Liver (tissue), 9 donors: Measurements from ENCODE around the gene SAPCD2. TPM values are rescaled to one million over a fixed set of nuclear protein-coding genes. Genes with fewer than 3 reads are reported as not detected.

Experiments
- DNase-seq: peaks from one replicate; pipeline ENCODE4 v3.0.0-alpha.2; 2017; ENCODE audit warnings: low spot score
- H3K27ac ChIP-seq, 2 donors: one replicate each; pipeline ENCODE4 v1.7.0; 2013; ENCODE audit warnings: inconsistent platforms in 2 of 2, low read length in 2 of 2, control low read depth in 1 of 2, low read depth in 1 of 2, mild to moderate bottlenecking in 1 of 2
- H3K27me3 ChIP-seq, 4 donors: one replicate each; pipeline versions ENCODE4 v1.6.1 to v1.7.0; 2013; ENCODE audit warnings: low read length in 3 of 4, inconsistent platforms in 1 of 4, mild to moderate bottlenecking in 1 of 4, moderate library complexity in 1 of 4; ENCODE audit not compliant: control insufficient read depth in 4 of 4, insufficient read depth in 4 of 4
- H3K36me3 ChIP-seq, 4 donors: one replicate each; pipeline versions ENCODE4 v1.6.1 to v1.7.0; 2013; ENCODE audit warnings: low read length in 3 of 4, mild to moderate bottlenecking in 3 of 4, low read depth in 1 of 4, moderate library complexity in 1 of 4; ENCODE audit not compliant: control insufficient read depth in 4 of 4, insufficient read depth in 3 of 4
- H3K4me1 ChIP-seq, 4 donors: one replicate each; pipeline versions ENCODE4 v1.6.1 to v1.7.0; 2013; ENCODE audit warnings: low read length in 3 of 4, mild to moderate bottlenecking in 3 of 4, moderate library complexity in 1 of 4; ENCODE audit not compliant: control insufficient read depth in 4 of 4, insufficient read depth in 4 of 4
- H3K4me3 ChIP-seq, 3 donors: one replicate each; pipeline versions ENCODE4 v1.6.1 to v1.7.0; 2013; ENCODE audit warnings: low read length in 3 of 3, control low read depth in 1 of 3, low read depth in 1 of 3, mild to moderate bottlenecking in 1 of 3
- H3K9ac ChIP-seq, 2 donors: one replicate each; pipeline ENCODE4 v1.7.0; 2013; ENCODE audit warnings: low read length in 2 of 2, mild to moderate bottlenecking in 2 of 2, moderate library complexity in 2 of 2, control low read depth in 1 of 2, low read depth in 1 of 2
- H3K9me3 ChIP-seq, 4 donors: one replicate each; pipeline versions ENCODE4 v1.6.1 to v1.7.0; 2013; ENCODE audit warnings: low read length in 3 of 4; ENCODE audit not compliant: control insufficient read depth in 4 of 4
- ATF3 ChIP-seq: IDR thresholded peaks from 2 replicates; pipeline ENCODE4 v1.6.1; 2016; ENCODE audit warnings: antibody characterized with exemption
- EGR1 ChIP-seq, 2 donors: IDR thresholded peaks; 2 replicates each; pipeline ENCODE4 v1.6.1; 2016 to 2018; ENCODE audit warnings: antibody characterized with exemption in 2 of 2, low read depth in 2 of 2
- GABPA ChIP-seq, 2 donors: IDR thresholded peaks in 1 of 2; conservative IDR thresholded peaks in 1 of 2; 2 replicates each; pipeline ENCODE4 v1.6.1; 2016; ENCODE audit warnings: antibody characterized with exemption in 2 of 2, mild to moderate bottlenecking in 1 of 2, moderate library complexity in 1 of 2
- HNF4A ChIP-seq, 2 donors: conservative IDR thresholded peaks; 2 replicates each; pipeline ENCODE4 v1.6.1; 2016; ENCODE audit warnings: antibody characterized with exemption in 2 of 2, mild to moderate bottlenecking in 2 of 2
- HNF4G ChIP-seq: IDR thresholded peaks from 2 replicates; pipeline ENCODE4 v1.6.1; 2016; ENCODE audit warnings: antibody characterized with exemption
- MAX ChIP-seq: IDR thresholded peaks from 2 replicates; pipeline ENCODE4 v1.6.1; 2016; ENCODE audit warnings: antibody characterized with exemption
- NR2F2 ChIP-seq: IDR thresholded peaks from 2 replicates; pipeline ENCODE4 v1.6.1; 2016; ENCODE audit warnings: antibody characterized with exemption
- REST ChIP-seq: IDR thresholded peaks from 2 replicates; pipeline ENCODE4 v1.6.1; 2016; ENCODE audit warnings: antibody characterized with exemption, mild to moderate bottlenecking
- RXRA ChIP-seq, 2 donors: IDR thresholded peaks; 2 replicates each; pipeline ENCODE4 v1.6.1; 2017 to 2018; ENCODE audit warnings: antibody characterized with exemption in 2 of 2, mild to moderate bottlenecking in 1 of 2
- SP1 ChIP-seq: IDR thresholded peaks from 2 replicates; pipeline ENCODE4 v1.6.1; 2018; ENCODE audit warnings: antibody characterized with exemption, mild to moderate bottlenecking
- TAF1 ChIP-seq: conservative IDR thresholded peaks from 2 replicates; pipeline ENCODE4 v1.6.1; 2016; ENCODE audit warnings: antibody characterized with exemption, mild to moderate bottlenecking
- ZBTB33 ChIP-seq: IDR thresholded peaks from 2 replicates; pipeline ENCODE4 v1.6.1; 2016; ENCODE audit warnings: antibody characterized with exemption
- WGBS: extraction: QIAGEN DNeasy Blood & Tissue Kit; methylation state at CpG from one replicate; pipeline ENCODE4 v1.1.7; 2013; 5-methylcytosine and 5-hydroxymethylcytosine counted together
- polyA plus RNA-seq, 2 donors: library from polyadenylated mRNA; stranded (reverse) in 1 of 2; unstranded in 1 of 2; fragments of 200-250 nt in 1 of 2; fragments of >200 nt in 1 of 2; fragmentation: Nextera tagmentation in 1 of 2; extraction: Ambion mirVana in 1 of 2; gene quantifications; one replicate each; pipeline versions ENCODE4 v1.2.1 to v1.2.3, GENCODE V29; 2013 to 2015
- total RNA-seq, 2 donors: library from RNA; depleted of rRNA; stranded (reverse); fragments of >200 nt; gene quantifications; one replicate each; pipeline ENCODE4 v1.2.3, GENCODE V29; 2014
- donor health status: healthy.
- donor health status: healthy.
- donor health status: healthy.
- donor health status: healthy.
- donor health status: healthy.

SAPCD2 gene
- total and polyA plus RNA-seq, 4 donors = 0.06 to 1.8 (median 0.23) TPM

- TF ChIP-seq NR2F2 = no peak
- TF ChIP-seq REST = no peak
- TF ChIP-seq EGR1 (IDR thresholded peaks at IDR 0.05; ENCODE audit: low read depth in 2 of 2) = no peak
- TF ChIP-seq HNF4A (conservative IDR thresholded peaks at IDR 0.05) = no peak
- Histone ChIP-seq H3K4me1 (peaks cover 4 to 7% (median 5%) of the 10 kb centered on the region in 4 donors), H3K9ac (no peak overlapping the region), H3K4me3 (peak overlapping the region in 1 of 3 donors; percentile 75), H3K27ac (no peak overlapping the region), H3K9me3 (no peaks in the 10 kb centered on the region), H3K27me3 (no peaks in the 10 kb centered on the region), H3K36me3 (peaks cover 0 to 7% (median 5%) of the 10 kb centered on the region in 4 donors)
- WGBS = 50% methylated on average over 66 of the region's 66 CpGs
- no peak for DNase-seq
Observed at GRCh38 chr9:137113385-137114159, 43.2 kb upstream of the SAPCD2 start.

- DNase-seq = no peak
- WGBS = 97% methylated on average over 42 of the region's 42 CpGs
- no peak for TF ChIP-seq ZBTB33
- TF ChIP-seq EGR1 (IDR thresholded peaks at IDR 0.05; ENCODE audit: low read depth in 2 of 2) = no peak
- TF ChIP-seq REST = no peak
- no peak for TF ChIP-seq HNF4G
- TF ChIP-seq ATF3 = no peak
- TF ChIP-seq NR2F2 = no peak
- no peak for TF ChIP-seq TAF1
- TF ChIP-seq GABPA (IDR thresholded peaks at IDR 0.05 in 1 of 2, conservative IDR thresholded peaks at IDR 0.05 in 1 of 2) = no peak
- no peak for TF ChIP-seq RXRA (IDR thresholded peaks at IDR 0.05)
- TF ChIP-seq HNF4A (conservative IDR thresholded peaks at IDR 0.05) = no peak
- TF ChIP-seq MAX = no peak
- TF ChIP-seq SP1 = no peak
- H3K4me1 ChIP-seq = peaks cover 4 to 7% (median 5%) of the 10 kb centered on the region in 4 donors
- no peaks in the 10 kb centered on the region for H3K27me3 ChIP-seq
- no peak overlapping the region for H3K9ac ChIP-seq
- no peaks in the 10 kb centered on the region for H3K9me3 ChIP-seq
- H3K27ac ChIP-seq = no peak overlapping the region
- no peak overlapping the region for H3K4me3 ChIP-seq
- peaks cover under 1 to 12% (median 6%) of the 10 kb centered on the region in 4 donors for H3K36me3 ChIP-seq
Observed at GRCh38 chr9:137112564-137113384, 42.4 kb upstream of the SAPCD2 start.
